HepG2 (cell line): ENCODE data around the gene PPFIA2. TPM values are rescaled to one million over a fixed set of nuclear protein-coding genes. Genes with fewer than 3 reads are reported as not detected.

ENCODE experiments used
- ATAC-seq: fragments of 200-7000 bp; cut with Tn5 transposase; 3 replicates; pipeline ENCODE4 v1.9.1; 2020; ENCODE audit warnings: mild to moderate bottlenecking, moderate library complexity
- BruUV-seq: library from RNA; stranded (reverse); fragments of 400-500 nt; replicated peaks from 2 replicates; lab custom pipeline; 2021; lab: Mats Ljungman, UMichigan
- CTCF ChIA-PET: fragments of 300-600 bp; formaldehyde crosslinking; extraction: SDS; loops from one replicate; lab custom pipeline; 2021; ENCODE audit warnings: low total read pairs, inconsistent platforms, low intra/inter-chr PET ratio; lab: Yijun Ruan, JAX
- POLR2A ChIA-PET: fragments of 350-600 bp; sonication (Branson Sonifier 250); formaldehyde crosslinking; loops from one replicate; lab custom pipeline; 2020; ENCODE audit warnings: antibody characterized with exemption, inconsistent platforms; lab: Yijun Ruan, JAX
- DNase-seq: peaks from one replicate; pipeline ENCODE4 v3.0.0-alpha.2; 2015; ENCODE audit warnings: low spot score
- FAIRE-seq: peaks from 3 replicates; lab custom pipeline; 2011; peaks lifted over from hg19 to GRCh38; lab: Jason Lieb, UNC
- H2AFZ ChIP-seq: one replicate; pipeline ENCODE4 v1.6.1; 2011; ENCODE audit warnings: low read length, inconsistent platforms
- H3K27ac ChIP-seq: fragments of 300-600 bp; 3 replicates; pipeline ENCODE4 v1.8.0; 2011; ENCODE audit warnings: mixed run types, mild to moderate bottlenecking, mixed read lengths, low read length, inconsistent platforms; ENCODE audit not compliant: insufficient read depth; ENCODE audit errors: extremely low read length
- H3K27me3 ChIP-seq, 2 experiments: fragments of 200-600 bp in 1 of 2; 2 replicates in 1 of 2; 3 replicates in 1 of 2; pipeline versions ENCODE4 v1.6.0 to v1.8.0; 2011; ENCODE audit warnings: low read length in 2 of 2, mild to moderate bottlenecking in 2 of 2, moderate library complexity in 2 of 2, inconsistent platforms in 1 of 2; ENCODE audit not compliant: insufficient read depth in 2 of 2, control insufficient read depth in 1 of 2
- H3K36me3 ChIP-seq, 2 experiments: fragments of 200-600 bp in 1 of 2; replicated peaks in 1 of 2; 2 replicates in 1 of 2; 3 replicates in 1 of 2; pipeline versions ENCODE4 v1.5.1 to v1.8.0; 2011; ENCODE audit warnings: low read length in 2 of 2, inconsistent platforms in 1 of 2; ENCODE audit not compliant: insufficient read depth in 2 of 2, control insufficient read depth in 1 of 2
- H3K4me1 ChIP-seq: 2 replicates; pipeline ENCODE4 v1.5.1; 2012; ENCODE audit warnings: low read length, inconsistent platforms; ENCODE audit not compliant: insufficient read depth
- H3K4me2 ChIP-seq: 2 replicates; pipeline ENCODE4 v1.6.0; 2011; ENCODE audit warnings: low read depth, low read length, inconsistent platforms
- H3K4me3 ChIP-seq, 3 experiments: fragments of 200-600 bp in 1 of 3; sonication (generic), shearing (Covaris generic) in 1 of 3; replicated peaks in 1 of 3; 2 replicates each; pipeline ENCODE4 v1.5.1; 2011 to 2016; ENCODE audit warnings: low read length in 3 of 3, inconsistent platforms in 2 of 3, low read depth in 2 of 3, mild to moderate bottlenecking in 2 of 3, control low read depth in 1 of 3, mixed read lengths in 1 of 3; ENCODE audit not compliant: insufficient read depth in 1 of 3
- H3K79me2 ChIP-seq: one replicate; pipeline ENCODE4 v1.6.1; 2011; ENCODE audit warnings: low read length, inconsistent platforms; ENCODE audit not compliant: insufficient read depth
- H3K9ac ChIP-seq: 2 replicates; pipeline ENCODE4 v1.6.0; 2011; ENCODE audit warnings: mild to moderate bottlenecking, low read depth, low read length, inconsistent platforms; ENCODE audit not compliant: insufficient read depth
- H3K9me3 ChIP-seq: 2 replicates; pipeline ENCODE4 v1.5.1; 2012; ENCODE audit warnings: mild to moderate bottlenecking, low read length
- H4K20me1 ChIP-seq: 2 replicates; pipeline ENCODE4 v1.6.0; 2011; ENCODE audit warnings: inconsistent platforms, mild to moderate bottlenecking, low read length, moderate library complexity; ENCODE audit not compliant: insufficient read depth
- AKNA ChIP-seq: sonication (generic); formaldehyde crosslinking; IDR thresholded peaks from 2 replicates; pipeline ENCODE4 v1.4.0; 2020; ENCODE audit warnings: missing genetic modification reagents, borderline replicate concordance
- CC2D1A ChIP-seq: sonication (generic); formaldehyde crosslinking; IDR thresholded peaks from 2 replicates; pipeline ENCODE4 v1.8.1; 2023; ENCODE audit warnings: mild to moderate bottlenecking, missing genetic modification reagents
- DRAP1 ChIP-seq: IDR thresholded peaks from 2 replicates; pipeline ENCODE4 v1.6.1; 2016; ENCODE audit warnings: missing genetic modification reagents, missing compliant biosample characterization
- JARID2 ChIP-seq: sonication (generic); formaldehyde crosslinking; IDR thresholded peaks from 2 replicates; pipeline ENCODE4 v1.8.1; 2023; ENCODE audit warnings: missing genetic modification reagents, inconsistent platforms; ENCODE audit not compliant: insufficient replicate concordance
- JUND ChIP-seq: sonication (generic); formaldehyde crosslinking; IDR thresholded peaks from 2 replicates; pipeline ENCODE4 v1.8.0; 2022; ENCODE audit warnings: mild to moderate bottlenecking, missing genetic modification reagents
- PAF1 ChIP-seq: IDR thresholded peaks from 2 replicates; pipeline ENCODE4 v1.6.1; 2016; ENCODE audit warnings: missing genetic modification reagents, missing compliant biosample characterization
- RARG ChIP-seq: sonication (generic); formaldehyde crosslinking; IDR thresholded peaks from 2 replicates; pipeline ENCODE4 v1.4.0; 2020; ENCODE audit warnings: low read depth, mild to moderate bottlenecking, missing genetic modification reagents
- SNRNP70 ChIP-seq: fragments of 200-400 bp; formaldehyde crosslinking; IDR thresholded peaks from 2 replicates; pipeline ENCODE4 v1.6.1; 2017; ENCODE audit warnings: mild to moderate bottlenecking, low read depth, low read length, moderate library complexity
- TBL1XR1 ChIP-seq: fragments of 150-350 bp; IDR thresholded peaks from 2 replicates; pipeline ENCODE4 v1.6.1; 2014; ENCODE audit warnings: borderline replicate concordance, low read length; ENCODE audit not compliant: partially characterized antibody
- TCF12 ChIP-seq, 2 experiments: fragments of 450-650 bp in 1 of 2; sonication (generic) in 1 of 2; formaldehyde crosslinking in 1 of 2; IDR thresholded peaks; 2 replicates each; pipeline versions ENCODE4 v1.6.1 to v1.8.0; 2017 to 2022; ENCODE audit warnings: antibody characterized with exemption in 1 of 2, mild to moderate bottlenecking in 1 of 2, missing genetic modification reagents in 1 of 2, moderate library complexity in 1 of 2
- TP53 ChIP-seq: sonication (generic); formaldehyde crosslinking; conservative IDR thresholded peaks from 2 replicates; pipeline ENCODE4 v1.4.0; 2020; ENCODE audit warnings: missing genetic modification reagents
- ZFX ChIP-seq: sonication (generic); formaldehyde crosslinking; IDR thresholded peaks from 2 replicates; pipeline ENCODE4 v1.4.0; 2020; ENCODE audit warnings: mild to moderate bottlenecking, low read depth, missing genetic modification reagents, moderate library complexity
- ZNF138 ChIP-seq: sonication (generic); formaldehyde crosslinking; IDR thresholded peaks from 2 replicates; pipeline ENCODE4 v1.5.0; 2020; ENCODE audit warnings: mild to moderate bottlenecking, low read depth, missing genetic modification reagents
- ZUFSP ChIP-seq: sonication (generic); formaldehyde crosslinking; IDR thresholded peaks from 2 replicates; pipeline ENCODE4 v1.9.0; 2021; ENCODE audit warnings: missing genetic modification reagents, mild to moderate bottlenecking, borderline replicate concordance
- WGBS: methylation state at CpG from one replicate; pipeline ENCODE4 v1.1.6; 2017; ENCODE audit warnings: low lambda C conversion rate; 5-methylcytosine and 5-hydroxymethylcytosine counted together
- in situ Hi-C: cut with HindIII; loops from 2 replicates; pipeline ENCODE4 v1.10.0; 2017; ENCODE audit warnings: low pct_unique_long_range_greater_than_20kb; ENCODE audit not compliant: extremely low pct_ligation_motif_present
- intact Hi-C: fragments of 100-400 bp; cut with micrococcal nuclease; formaldehyde crosslinking; loops from one replicate; pipeline ENCODE4 v1.10.0; 2022; ENCODE audit not compliant: unreplicated experiment
- polyA plus RNA-seq, 8 experiments: library from polyadenylated mRNA; depleted of rRNA in 3 of 8; stranded (reverse) in 7 of 8; unstranded in 1 of 8; fragments of >200 nt; fragmentation: Illumina TruSeq in 4 of 8; extraction: Trizol in 4 of 8; gene quantifications; 2 replicates each; pipeline versions ENCODE4 v1.2.1 to v1.2.3, GENCODE V29; 2011 to 2016; ENCODE audit warnings: low read depth in 4 of 8, missing spikeins in 1 of 8, mixed read lengths in 1 of 8; ENCODE audit not compliant: insufficient read depth in 1 of 8
- total RNA-seq, 5 experiments: library from RNA; depleted of rRNA; stranded (reverse); fragments of >200 nt; fragmentation: Illumina TruSeq; extraction: Trizol; gene quantifications; 2 replicates each; pipeline ENCODE4 v1.2.3, GENCODE V29; 2016; ENCODE audit warnings: low read depth in 1 of 5

Gene PPFIA2
- total and polyA plus RNA-seq, 2 of the 13 experiments (the other 11 are each of a cell fraction or from before 2014, with no cell fraction given): 0.05 TPM; not detected in 1

- TF ChIP-seq PAF1 (CRISPR knock-in tag): no peak
Observed at GRCh38 chr12:81722004-81722403, 37.1 kb downstream of the PPFIA2 start (continued).

GRCh38 chr12:81718616-81719015, 40.5 kb downstream of the PPFIA2 start:
- TF ChIP-seq TBL1XR1 (no peak), DRAP1 (no peak), RARG (CRISPR knock-in tag) (no peak), CC2D1A (CRISPR knock-in tag) (no peak), TP53 (CRISPR knock-in tag) (no peak), ZUFSP (no peak), TCF12 (IDR thresholded peaks at IDR 0.05) (no peak), TCF12 (CRISPR knock-in tag; IDR thresholded peaks at IDR 0.05) (no peak), ZNF138 (no peak), ZFX (CRISPR knock-in tag) (no peak), JUND (CRISPR knock-in tag) (no peak), SNRNP70 (no peak), AKNA (CRISPR knock-in tag) (no peak), JARID2 (CRISPR knock-in tag) (no peak)
- Histone ChIP-seq H3K79me2 (no peaks in the 10 kb centered on the region), H3K27me3 (no peaks in the 10 kb centered on the region), H3K9me3 (no peaks in the 10 kb centered on the region), H3K4me3 (no peak overlapping the region), H3K27ac (no peak overlapping the region), H3K9ac (no peak overlapping the region), H3K36me3 (no peaks in the 10 kb centered on the region), H3K4me1 (no peaks in the 10 kb centered on the region), H3K4me2 (no peak overlapping the region), H2AFZ (no peak overlapping the region), H4K20me1 (no peaks in the 10 kb centered on the region)
- intact Hi-C loops (no loop called here), in situ Hi-C loops (no loop called here)
- DNase-seq: no peak
- FAIRE-seq: no peak
- POLR2A ChIA-PET: no interaction called here
- BruUV-seq: no TSS peak
- WGBS: 0% methylated on average over 2 of the region's 2 CpGs
- no peak for ATAC-seq
- CTCF ChIA-PET: no interaction called here
